SKM-1 (cell line): Measurements from ENCODE around the gene PILRA.

Source experiments
- DNase-seq: peaks from one replicate; lab custom pipeline; 2025; ENCODE audit not compliant: unreplicated experiment; lab: John Stamatoyannopoulos, UW

Gene PILRA

GRCh38 chr7:100407285-100408180 is 34.2 kb downstream of the PILRA start:
- peak; percentile 77 for DNase-seq

GRCh38 chr7:100411101-100411500 is 37.8 kb downstream of the PILRA start:
- no peak for DNase-seq

- DNase-seq = peak; percentile 50
Observed at GRCh38 chr7:100413346-100413745, 40.1 kb downstream of the PILRA start.

- DNase-seq = no peak
Observed at GRCh38 chr7:100413889-100414288, 40.6 kb downstream of the PILRA start.

- no peak for DNase-seq
Observed at GRCh38 chr7:100415448-100415847, 42.2 kb downstream of the PILRA start.

- DNase-seq = no peak
Observed at GRCh38 chr7:100418930-100419659, 45.8 kb downstream of the PILRA start.

- DNase-seq = no peak
Observed at GRCh38 chr7:100419660-100420226, 46.5 kb downstream of the PILRA start.

- DNase-seq = no peak
Observed at GRCh38 chr7:100423315-100423714, 50.0 kb downstream of the PILRA start.

GRCh38 chr7:100425347-100425746 is 52.1 kb downstream of the PILRA start:
- no peak for DNase-seq

GRCh38 chr7:100426516-100426915 is 53.2 kb downstream of the PILRA start:
- DNase-seq = no peak

GRCh38 chr7:100427762-100428198 is 54.5 kb downstream of the PILRA start:
- no peak for DNase-seq

- DNase-seq = peak; percentile 95
Observed at GRCh38 chr7:100428199-100428966, 55.1 kb downstream of the PILRA start, which contains the start of gene ZCWPW1. ZCWPW1 (minus strand) TSS chr7:100428703; CDS start chr7:100420649, 8,054 bp downstream.

- DNase-seq = peak; percentile 97
Observed at GRCh38 chr7:100428967-100429636, 55.8 kb downstream of the PILRA start.

GRCh38 chr7:100429637-100430492 is 56.6 kb downstream of the PILRA start, which contains the start of gene MEPCE:
MEPCE (plus strand) TSS chr7:100429831; CDS start chr7:100430019, 188 bp downstream.
- DNase-seq = peak; percentile 81

GRCh38 chr7:100430493-100431285 is 57.4 kb downstream of the PILRA start:
- no peak for DNase-seq

- no peak for DNase-seq
Observed at GRCh38 chr7:100431286-100431735, 58.0 kb downstream of the PILRA start.

GRCh38 chr7:100432053-100432452 is 58.8 kb downstream of the PILRA start:
- no peak for DNase-seq

GRCh38 chr7:100432621-100433275 is 59.5 kb downstream of the PILRA start:
- no peak for DNase-seq
